ENCODE measurements around the gene LY6G5C.

- TF ChIP-seq, protein P1, sequence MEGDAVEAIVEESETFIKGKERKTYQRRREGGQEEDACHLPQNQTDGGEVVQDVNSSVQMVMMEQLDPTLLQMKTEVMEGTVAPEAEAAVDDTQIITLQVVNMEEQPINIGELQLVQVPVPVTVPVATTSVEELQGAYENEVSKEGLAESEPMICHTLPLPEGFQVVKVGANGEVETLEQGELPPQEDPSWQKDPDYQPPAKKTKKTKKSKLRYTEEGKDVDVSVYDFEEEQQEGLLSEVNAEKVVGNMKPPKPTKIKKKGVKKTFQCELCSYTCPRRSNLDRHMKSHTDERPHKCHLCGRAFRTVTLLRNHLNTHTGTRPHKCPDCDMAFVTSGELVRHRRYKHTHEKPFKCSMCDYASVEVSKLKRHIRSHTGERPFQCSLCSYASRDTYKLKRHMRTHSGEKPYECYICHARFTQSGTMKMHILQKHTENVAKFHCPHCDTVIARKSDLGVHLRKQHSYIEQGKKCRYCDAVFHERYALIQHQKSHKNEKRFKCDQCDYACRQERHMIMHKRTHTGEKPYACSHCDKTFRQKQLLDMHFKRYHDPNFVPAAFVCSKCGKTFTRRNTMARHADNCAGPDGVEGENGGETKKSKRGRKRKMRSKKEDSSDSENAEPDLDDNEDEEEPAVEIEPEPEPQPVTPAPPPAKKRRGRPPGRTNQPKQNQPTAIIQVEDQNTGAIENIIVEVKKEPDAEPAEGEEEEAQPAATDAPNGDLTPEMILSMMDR (IDR thresholded peaks at IDR 0.05; ENCODE audit: insufficient read depth, low read length, poor library complexity, severe bottlenecking): no peak
- TF ChIP-seq EZH2phosphoT487 (conservative IDR thresholded peaks at IDR 0.05; ENCODE audit: low read length): no peak
Observed at GRCh38 chr6:31729515-31729978, 48.7 kb upstream of the LY6G5C start.

Measured in SU-DHL-6 (cell line).